H9 (cell line): ENCODE measurements around the gene CNNM4. TPM values are rescaled to one million over a fixed set of nuclear protein-coding genes. Genes with fewer than 3 reads are reported as not detected.

Source experiments
- DNase-seq: peaks from one replicate; pipeline ENCODE4 v3.0.0-alpha.2; 2017
- H2AFZ ChIP-seq: one replicate; pipeline ENCODE4 v1.6.1; 2013; ENCODE audit warnings: mild to moderate bottlenecking, low read length, control low read depth, moderate library complexity
- H2AK5ac ChIP-seq: 2 replicates; pipeline ENCODE4 v1.6.1; 2013; ENCODE audit warnings: low read length, control low read depth, mixed read lengths; ENCODE audit not compliant: insufficient read length
- H2BK120ac ChIP-seq: one replicate; pipeline ENCODE4 v1.6.1; 2013; ENCODE audit warnings: low read depth, mild to moderate bottlenecking, low read length, control low read depth, inconsistent platforms; ENCODE audit not compliant: poor library complexity, severe bottlenecking
- H2BK12ac ChIP-seq: 2 replicates; pipeline ENCODE4 v1.6.1; 2013; ENCODE audit warnings: low read length, control low read depth, mixed read lengths, low read depth; ENCODE audit not compliant: insufficient read length
- H2BK15ac ChIP-seq: 2 replicates; pipeline ENCODE4 v1.6.1; 2013; ENCODE audit warnings: low read depth, low read length, control low read depth
- H2BK20ac ChIP-seq: one replicate; pipeline ENCODE4 v1.6.1; 2013; ENCODE audit warnings: low read depth, mild to moderate bottlenecking, low read length, control low read depth, inconsistent platforms; ENCODE audit not compliant: poor library complexity, severe bottlenecking
- H2BK5ac ChIP-seq: 2 replicates; pipeline ENCODE4 v1.6.1; 2013; ENCODE audit warnings: low read length, control low read depth, mixed read lengths; ENCODE audit not compliant: insufficient read length
- H3K14ac ChIP-seq: 2 replicates; pipeline ENCODE4 v1.6.1; 2013; ENCODE audit warnings: low read length, control low read depth; ENCODE audit not compliant: insufficient read depth
- H3K18ac ChIP-seq: 2 replicates; pipeline ENCODE4 v1.6.1; 2013; ENCODE audit warnings: low read depth, mild to moderate bottlenecking, mixed read lengths, low read length, control low read depth; ENCODE audit not compliant: insufficient read length
- H3K23ac ChIP-seq: 2 replicates; pipeline ENCODE4 v1.6.1; 2013; ENCODE audit warnings: low read length, control low read depth, mixed read lengths, low read depth; ENCODE audit not compliant: insufficient read length
- H3K23me2 ChIP-seq: 2 replicates; pipeline ENCODE4 v1.6.1; 2013; ENCODE audit warnings: low read depth, mild to moderate bottlenecking, mixed read lengths, low read length, control low read depth; ENCODE audit not compliant: insufficient read length, poor library complexity, severe bottlenecking
- H3K27ac ChIP-seq: 2 replicates; pipeline ENCODE4 v1.5.1; 2013; ENCODE audit warnings: low read length, control low read depth, mixed read lengths, low read depth; ENCODE audit not compliant: insufficient read length
- H3K27me3 ChIP-seq: 2 replicates; pipeline ENCODE4 v1.6.1; 2013; ENCODE audit warnings: low read length, control low read depth, inconsistent platforms; ENCODE audit not compliant: insufficient read depth
- H3K4ac ChIP-seq: 2 replicates; pipeline ENCODE4 v1.6.1; 2013; ENCODE audit warnings: low read depth, mild to moderate bottlenecking, control low read depth, inconsistent platforms, low read length, moderate library complexity
- H3K4me1 ChIP-seq: 2 replicates; pipeline ENCODE4 v1.6.1; 2013; ENCODE audit warnings: low read length, control low read depth, inconsistent platforms; ENCODE audit not compliant: insufficient read depth
- H3K4me2 ChIP-seq: 2 replicates; pipeline ENCODE4 v1.6.1; 2013; ENCODE audit warnings: low read length, control low read depth, mixed read lengths; ENCODE audit not compliant: insufficient read length, insufficient read depth
- H3K56ac ChIP-seq: 2 replicates; pipeline ENCODE4 v1.6.1; 2013; ENCODE audit warnings: low read depth, mild to moderate bottlenecking, mixed read lengths, low read length, control low read depth; ENCODE audit not compliant: insufficient read length
- H3K79me1 ChIP-seq: 2 replicates; pipeline ENCODE4 v1.6.1; 2013; ENCODE audit warnings: low read depth, mild to moderate bottlenecking, moderate library complexity, low read length, control low read depth, inconsistent platforms; ENCODE audit not compliant: insufficient read depth, poor library complexity, severe bottlenecking
- H3K79me2 ChIP-seq: 2 replicates; pipeline ENCODE4 v1.6.1; 2013; ENCODE audit warnings: low read length, control low read depth, inconsistent platforms; ENCODE audit not compliant: insufficient read depth
- H3K9ac ChIP-seq: 2 replicates; pipeline ENCODE4 v1.6.1; 2013; ENCODE audit warnings: low read length, control low read depth, mixed read lengths; ENCODE audit not compliant: insufficient read length; ENCODE audit errors: extremely low read depth
- H3K9me3 ChIP-seq: one replicate; pipeline ENCODE4 v1.6.1; 2013; ENCODE audit warnings: low read depth, low read length, inconsistent platforms; ENCODE audit not compliant: control insufficient read depth
- H3T11ph ChIP-seq: one replicate; pipeline ENCODE4 v1.6.1; 2013; ENCODE audit warnings: mild to moderate bottlenecking, low read length, control low read depth, inconsistent platforms
- H4K20me1 ChIP-seq: one replicate; pipeline ENCODE4 v1.6.1; 2013; ENCODE audit not compliant: control insufficient read depth, insufficient read length, insufficient read depth
- H4K5ac ChIP-seq: 2 replicates; pipeline ENCODE4 v1.6.1; 2013; ENCODE audit warnings: low read depth, mild to moderate bottlenecking, mixed read lengths, low read length, control low read depth; ENCODE audit not compliant: insufficient read length
- H4K8ac ChIP-seq: replicated peaks from 2 replicates; pipeline ENCODE4 v1.6.1; 2013; ENCODE audit warnings: low read length, control low read depth, mixed read lengths, low read depth; ENCODE audit not compliant: insufficient read length
- H4K91ac ChIP-seq: 2 replicates; pipeline ENCODE4 v1.6.1; 2013; ENCODE audit warnings: low read depth, mild to moderate bottlenecking, moderate library complexity, mixed read lengths, low read length, control low read depth; ENCODE audit not compliant: insufficient read length
- H3K27ac Mint-ChIP-seq, 3 experiments: 2 replicates in 2 of 3; 3 replicates in 1 of 3; pipeline ENCODE4 v1.8.0; 2020 to 2021; ENCODE audit warnings: mixed read lengths in 3 of 3, mild to moderate bottlenecking in 1 of 3, moderate library complexity in 1 of 3
- H3K27me3 Mint-ChIP-seq: 2 replicates; pipeline ENCODE4 v1.8.0; 2021; ENCODE audit warnings: low read depth, mild to moderate bottlenecking, moderate library complexity, mixed read lengths
- H3K36me3 Mint-ChIP-seq, 3 experiments: 2 replicates in 2 of 3; 3 replicates in 1 of 3; pipeline ENCODE4 v1.8.0; 2020 to 2021; ENCODE audit warnings: low read depth in 3 of 3, mixed read lengths in 3 of 3; ENCODE audit not compliant: insufficient read depth in 1 of 3
- H3K4me1 Mint-ChIP-seq, 2 experiments: 2 replicates each; pipeline ENCODE4 v1.8.0; 2020; ENCODE audit warnings: mixed read lengths in 2 of 2
- H3K4me3 Mint-ChIP-seq, 2 experiments: 2 replicates in 1 of 2; 3 replicates in 1 of 2; pipeline ENCODE4 v1.8.0; 2020 to 2021; ENCODE audit warnings: mild to moderate bottlenecking in 2 of 2, mixed read lengths in 2 of 2, moderate library complexity in 1 of 2
- H3K9me3 Mint-ChIP-seq, 2 experiments: 2 replicates in 1 of 2; 3 replicates in 1 of 2; pipeline ENCODE4 v1.8.0; 2020; ENCODE audit warnings: mild to moderate bottlenecking in 2 of 2, mixed read lengths in 2 of 2, moderate library complexity in 1 of 2
- CTCF ChIP-seq: fragments of 200-600 bp; sonication (generic); conservative IDR thresholded peaks from 3 replicates; pipeline ENCODE4 v1.8.0; 2021; ENCODE audit warnings: antibody characterized with exemption, mild to moderate bottlenecking
- WGBS: extraction: QIAGEN DNeasy Blood & Tissue Kit; methylation state at CpG from one replicate; pipeline ENCODE4 v1.1.7; 2013; ENCODE audit warnings: missing lambda C conversion rate, low lambda C conversion rate, mixed read lengths; ENCODE audit not compliant: insufficient read length; ENCODE audit errors: extremely low coverage; 5-methylcytosine and 5-hydroxymethylcytosine counted together
- total RNA-seq: library from RNA; stranded (reverse); gene quantifications from 2 replicates; pipeline ENCODE4 v1.2.1, GENCODE V29; 2021

The CNNM4 gene
- total RNA-seq, 1 experiment from 2014 or later, result 8.5 TPM

DNA sequence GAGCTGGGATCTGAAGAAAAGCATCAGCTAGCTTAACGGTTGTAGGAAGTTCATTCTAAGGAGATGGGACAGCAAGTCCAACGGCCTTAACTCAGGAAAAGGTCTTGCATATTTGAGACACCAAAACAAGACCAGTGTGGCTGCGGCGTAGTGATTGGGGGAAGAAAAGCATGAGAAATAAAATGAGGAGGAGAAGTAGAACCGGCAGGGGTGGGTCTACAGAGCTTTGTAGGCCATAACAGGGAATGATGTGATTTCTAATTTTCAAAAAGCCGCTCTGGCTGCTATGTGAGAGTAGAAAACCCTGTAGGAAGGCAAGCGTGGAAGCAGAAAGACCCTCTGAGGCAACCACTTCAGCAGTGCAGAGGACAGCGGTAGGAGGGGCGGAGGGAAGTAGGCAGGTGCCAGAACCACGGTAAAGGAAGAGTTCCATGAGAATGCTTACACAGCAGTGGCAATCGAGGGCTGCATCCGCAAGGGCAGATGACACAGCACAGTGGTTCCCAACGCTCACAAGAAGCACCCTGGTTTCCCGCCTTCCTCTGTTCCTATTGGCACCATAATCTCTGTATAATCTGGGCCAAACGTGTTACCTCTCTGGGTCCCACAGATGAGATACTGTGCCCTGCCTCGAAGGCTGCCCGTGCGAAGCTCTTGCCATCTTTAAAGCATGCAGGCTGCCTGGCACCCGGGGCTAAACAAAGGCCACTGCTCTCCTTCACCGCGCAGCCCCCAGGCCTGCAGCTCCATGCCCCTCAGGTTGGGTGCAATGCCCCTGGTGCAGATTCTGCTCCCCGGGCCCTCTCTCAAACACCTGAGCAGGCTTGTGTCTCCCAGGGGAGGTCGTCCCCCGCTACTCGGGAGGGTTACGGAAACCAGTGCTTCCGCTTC lies 96.3 kb downstream of the CNNM4 start:
- H3K14ac ChIP-seq, result no peak overlapping the region; the same call in 1 of the 2 replicates
- no peak overlapping the region for H3K4ac ChIP-seq
- no peak overlapping the region for H2BK15ac ChIP-seq
- no peak overlapping the region for H2BK12ac ChIP-seq
- peaks cover 6% of the 10 kb centered on the region for H3K23me2 ChIP-seq
- peak overlapping the region; percentile 55 for H3K4me2 ChIP-seq
- no peak overlapping the region for H2BK120ac ChIP-seq
- no peak overlapping the region for H3K18ac ChIP-seq
- no peak overlapping the region for H2AK5ac ChIP-seq
- Mint-ChIP-seq H3K9me3 (no peaks in the 10 kb centered on the region), H3K36me3 (peaks cover 18 to 49% (median 40%) of the 10 kb centered on the region in 3 experiments), H3K27ac (peak overlapping the region in 2 of 3 experiments; percentile 2 to 67; a peak in 2 of 7 replicates), H3K4me3 (peak overlapping the region; percentile 78 to 89), H3K4me1 (peaks cover 22 to 24% of the 10 kb centered on the region in 2 experiments), H3K27me3 (no peaks in the 10 kb centered on the region; the same call in 1 of the 2 replicates)
- peaks cover 2% of the 10 kb centered on the region; the same call in 1 of the 2 replicates for H3K79me2 ChIP-seq
- H3K9ac ChIP-seq, result peak overlapping the region; percentile 3
- DNase-seq, result peak; percentile 58
- H3K9me3 ChIP-seq, result no peaks in the 10 kb centered on the region
- no peak overlapping the region for H4K8ac ChIP-seq
- no peak overlapping the region for H2AFZ ChIP-seq
- H4K91ac ChIP-seq, result no peak overlapping the region
- no peak for TF ChIP-seq CTCF
- no peaks in the 10 kb centered on the region for H3K27me3 ChIP-seq
- no peak overlapping the region for H4K5ac ChIP-seq
- H3K27ac ChIP-seq, result no peak overlapping the region
- no peak overlapping the region for H3K23ac ChIP-seq
- no peaks in the 10 kb centered on the region for H3K79me1 ChIP-seq
- no peaks in the 10 kb centered on the region; the same call in 1 of the 2 replicates for H3K4me1 ChIP-seq
- H2BK20ac ChIP-seq, result no peak overlapping the region
- peaks cover 2% of the 10 kb centered on the region for H4K20me1 ChIP-seq
- H3K56ac ChIP-seq, result no peak overlapping the region
- H2BK5ac ChIP-seq, result no peak overlapping the region
- no CpG with 5 or more reads among the region's 27 CpGs for WGBS
- no peak overlapping the region for H3T11ph ChIP-seq
